Upper lobe of right lung (tissue), 1 donor: Measurements from ENCODE around the gene GJB4. TPM values are rescaled to one million over a fixed set of nuclear protein-coding genes. Genes with fewer than 3 reads are reported as not detected.

ENCODE experiments used
- ATAC-seq: fragments of 200-7000 bp; cut with Tn5 transposase; one replicate; pipeline ENCODE4 v1.9.1; 2020; ENCODE audit warnings: mild to moderate bottlenecking, moderate library complexity
- DNase-seq: peaks from one replicate; pipeline ENCODE4 v3.0.0-alpha.2; 2020
- H3K27ac ChIP-seq: fragments of 200-600 bp; one replicate; pipeline ENCODE4 v1.8.0; 2022
- H3K27me3 ChIP-seq: fragments of 200-600 bp; one replicate; pipeline ENCODE4 v1.8.0; 2022; ENCODE audit warnings: mild to moderate bottlenecking
- H3K36me3 ChIP-seq: fragments of 200-600 bp; one replicate; pipeline ENCODE4 v1.8.0; 2022
- H3K4me1 ChIP-seq: fragments of 200-600 bp; one replicate; pipeline ENCODE4 v1.8.0; 2022
- H3K4me3 ChIP-seq: fragments of 200-600 bp; one replicate; pipeline ENCODE4 v1.8.0; 2022; ENCODE audit warnings: mild to moderate bottlenecking
- H3K9me3 ChIP-seq: fragments of 200-600 bp; one replicate; pipeline ENCODE4 v1.8.0; 2022
- intact Hi-C: fragments of 100-400 bp; cut with DNase I; formaldehyde crosslinking; loops from one replicate; pipeline ENCODE4 v1.11.0; 2022
- long read RNA-seq: library from polyadenylated mRNA; unstranded; transcript quantifications from one replicate; pipeline ENCODE4 v2.0.0, GENCODE V29; 2021
- total RNA-seq: library from RNA; stranded (reverse); fragmentation: NEBNext Ultra II Directional; extraction: Animal tissue kit (Norgen Biotek cat#: 25700); gene quantifications from one replicate; pipeline ENCODE4 v1.2.1, GENCODE V29; 2021
- TF ChIP-seq, protein P1 (sequence below): fragments of 200-600 bp; IDR thresholded peaks from one replicate; pipeline ENCODE4 v1.8.0; 2022; ENCODE audit warnings: antibody characterized with exemption
- donor health status: DM: no; HTN: yes; CAD: no; lungs with severe emphysema.

GJB4 gene
- total RNA-seq: not detected
- long read RNA-seq: 0 reads

DNA sequence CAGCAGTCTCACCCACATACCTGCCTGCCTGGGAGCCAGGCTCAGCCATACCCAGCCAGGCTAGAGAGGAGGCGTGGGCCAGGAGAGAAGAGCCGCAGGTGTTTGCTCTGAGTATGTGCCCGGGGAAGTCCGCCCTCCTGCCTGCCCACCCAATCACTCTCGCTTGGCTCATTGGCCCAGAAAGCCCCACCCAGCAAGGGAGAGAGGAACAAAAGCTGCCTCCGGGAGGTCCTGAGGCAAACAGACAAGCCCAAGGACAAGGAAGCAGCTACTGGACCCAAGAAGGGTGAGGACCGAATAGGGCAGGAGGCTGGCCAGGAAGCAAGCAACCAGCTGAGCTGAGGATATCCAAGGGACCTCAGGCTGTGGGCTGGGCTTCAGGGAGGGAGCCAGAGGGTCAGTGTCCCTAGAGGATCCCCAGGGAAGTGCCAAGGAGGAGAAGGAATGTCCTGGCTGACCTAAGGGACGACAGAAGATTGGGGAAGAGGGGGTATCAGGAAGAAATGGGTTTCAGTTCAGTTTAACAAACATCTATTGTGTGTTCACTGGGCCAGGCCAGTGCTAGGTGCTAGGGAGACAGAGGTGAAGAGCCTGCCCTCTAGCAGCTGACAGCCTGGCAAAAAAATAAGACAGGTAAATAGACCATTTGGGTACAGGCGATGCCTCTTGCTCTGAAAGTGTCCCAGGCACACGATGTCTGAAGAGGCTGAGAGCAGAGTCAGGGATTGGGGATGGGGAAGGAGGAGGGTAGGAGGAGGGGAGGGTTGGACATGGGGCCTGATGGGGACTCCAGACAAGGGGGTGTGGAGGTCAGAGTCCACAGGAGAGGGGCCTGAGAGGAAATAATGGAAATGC is at the start of gene GJB4:
TSS of gene GJB4 (plus strand) at position 238 of the 855 bp plus-strand sequence. CDS start 1,515 bp downstream, outside the sequence.
- Histone ChIP-seq H3K27ac (no peak within 1 kb of the TSS), H3K27me3 (peaks cover 5% of the 10 kb centered on the region), H3K9me3 (no peaks in the 10 kb centered on the region), H3K36me3 (no peaks in the 10 kb centered on the region), H3K4me3 (no peak within 1 kb of the TSS), H3K4me1 (no peaks in the 10 kb centered on the region)
- TF ChIP-seq, protein P1, sequence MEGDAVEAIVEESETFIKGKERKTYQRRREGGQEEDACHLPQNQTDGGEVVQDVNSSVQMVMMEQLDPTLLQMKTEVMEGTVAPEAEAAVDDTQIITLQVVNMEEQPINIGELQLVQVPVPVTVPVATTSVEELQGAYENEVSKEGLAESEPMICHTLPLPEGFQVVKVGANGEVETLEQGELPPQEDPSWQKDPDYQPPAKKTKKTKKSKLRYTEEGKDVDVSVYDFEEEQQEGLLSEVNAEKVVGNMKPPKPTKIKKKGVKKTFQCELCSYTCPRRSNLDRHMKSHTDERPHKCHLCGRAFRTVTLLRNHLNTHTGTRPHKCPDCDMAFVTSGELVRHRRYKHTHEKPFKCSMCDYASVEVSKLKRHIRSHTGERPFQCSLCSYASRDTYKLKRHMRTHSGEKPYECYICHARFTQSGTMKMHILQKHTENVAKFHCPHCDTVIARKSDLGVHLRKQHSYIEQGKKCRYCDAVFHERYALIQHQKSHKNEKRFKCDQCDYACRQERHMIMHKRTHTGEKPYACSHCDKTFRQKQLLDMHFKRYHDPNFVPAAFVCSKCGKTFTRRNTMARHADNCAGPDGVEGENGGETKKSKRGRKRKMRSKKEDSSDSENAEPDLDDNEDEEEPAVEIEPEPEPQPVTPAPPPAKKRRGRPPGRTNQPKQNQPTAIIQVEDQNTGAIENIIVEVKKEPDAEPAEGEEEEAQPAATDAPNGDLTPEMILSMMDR: no peak
- intact Hi-C loops: no loop called here
- ATAC-seq: no peak
- DNase-seq: no peak

DNA sequence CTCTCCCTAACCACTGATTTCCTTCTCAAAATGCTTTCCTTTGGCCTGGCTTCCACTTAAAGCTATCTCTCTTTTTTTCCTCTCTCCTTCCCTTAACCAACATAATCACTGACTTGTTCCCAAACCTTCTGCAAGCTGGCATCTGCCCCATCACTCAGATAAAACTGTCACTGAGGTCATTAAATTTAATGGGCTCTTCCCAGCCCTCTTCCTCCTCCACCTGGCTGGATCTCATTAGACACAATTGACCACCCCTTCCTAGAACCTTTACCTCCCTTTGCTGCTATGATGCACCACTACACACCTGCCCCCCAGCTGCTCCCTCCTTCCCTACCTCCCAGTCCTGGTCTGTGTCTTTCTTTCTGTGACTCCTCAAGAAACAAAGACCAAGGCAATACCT is 48.7 kb upstream of the GJB4 start:
- ATAC-seq: no peak
- H3K4me1 ChIP-seq: no peaks in the 10 kb centered on the region
- peaks cover 10% of the 10 kb centered on the region for H3K27me3 ChIP-seq
- no peak overlapping the region for H3K27ac ChIP-seq
- no peak for DNase-seq
- H3K4me3 ChIP-seq: no peak overlapping the region
- TF ChIP-seq, protein P1: no peak
- no peaks in the 10 kb centered on the region for H3K36me3 ChIP-seq
- intact Hi-C loops: no loop called here
- no peaks in the 10 kb centered on the region for H3K9me3 ChIP-seq

DNA sequence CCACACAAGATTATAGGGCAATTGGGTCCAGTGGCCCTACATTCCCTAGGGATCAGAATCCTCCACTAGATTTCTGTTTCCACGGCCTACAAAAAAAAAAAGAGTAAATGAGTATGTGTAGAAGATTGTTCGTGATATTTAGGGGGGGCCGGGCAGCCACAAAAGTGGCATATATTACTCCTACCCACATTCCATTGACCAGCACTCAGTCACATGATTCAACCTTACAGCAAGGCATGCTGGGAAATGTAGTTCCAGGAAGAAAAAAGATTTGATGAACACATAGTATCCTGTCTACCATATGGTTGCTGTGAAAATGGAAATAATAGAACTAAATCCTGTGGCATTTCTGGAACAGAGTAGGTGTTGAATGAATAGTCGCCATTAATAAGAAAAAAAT is 48.1 kb upstream of the GJB4 start:
- H3K9me3 ChIP-seq: no peaks in the 10 kb centered on the region
- no peaks in the 10 kb centered on the region for H3K4me1 ChIP-seq
- peaks cover 7% of the 10 kb centered on the region for H3K27me3 ChIP-seq
- no peak for ATAC-seq
- TF ChIP-seq, protein P1: no peak
- H3K4me3 ChIP-seq: no peak overlapping the region
- intact Hi-C loops: no loop called here
- no peak overlapping the region for H3K27ac ChIP-seq
- DNase-seq: no peak
- H3K36me3 ChIP-seq: no peaks in the 10 kb centered on the region

DNA sequence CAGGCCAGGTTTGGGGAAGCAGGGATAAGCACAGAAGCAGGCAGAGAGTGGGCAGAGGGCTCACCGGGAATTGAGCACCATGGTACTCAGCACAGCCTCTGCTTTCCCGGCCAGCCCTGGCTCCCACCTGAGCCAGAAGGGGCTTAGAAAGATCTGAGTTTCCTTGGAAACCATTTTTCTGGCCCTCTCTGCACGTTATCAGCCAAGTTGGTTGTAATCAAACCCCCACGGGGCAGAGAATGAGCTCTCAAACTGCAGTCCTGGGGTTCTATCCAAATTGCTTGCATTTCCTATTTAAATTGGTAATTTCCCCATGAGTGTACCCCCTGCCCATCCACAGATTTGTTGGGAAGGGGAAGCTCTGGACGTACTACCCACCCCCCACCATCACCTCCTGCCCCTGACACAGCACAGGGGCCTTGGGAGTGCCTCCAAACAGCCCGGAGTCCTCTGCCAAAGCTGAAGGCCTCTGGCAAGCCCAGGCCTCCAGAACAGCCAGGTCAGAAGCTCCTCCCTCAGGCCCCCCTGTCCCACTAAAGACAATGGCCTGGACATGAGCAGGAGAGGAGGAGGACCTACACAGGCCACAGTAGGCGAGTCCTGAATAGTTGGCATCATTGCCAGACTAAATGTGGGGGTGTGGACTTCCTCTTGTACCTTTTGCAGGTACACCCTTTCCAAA is 47.4 kb upstream of the GJB4 start:
- intact Hi-C loops: no loop called here
- no peaks in the 10 kb centered on the region for H3K4me1 ChIP-seq
- no peaks in the 10 kb centered on the region for H3K36me3 ChIP-seq
- H3K27ac ChIP-seq: no peak overlapping the region
- no peak for DNase-seq
- TF ChIP-seq, protein P1: no peak
- ATAC-seq: no peak
- H3K9me3 ChIP-seq: no peaks in the 10 kb centered on the region
- H3K4me3 ChIP-seq: no peak overlapping the region
- peaks cover 5% of the 10 kb centered on the region for H3K27me3 ChIP-seq

DNA sequence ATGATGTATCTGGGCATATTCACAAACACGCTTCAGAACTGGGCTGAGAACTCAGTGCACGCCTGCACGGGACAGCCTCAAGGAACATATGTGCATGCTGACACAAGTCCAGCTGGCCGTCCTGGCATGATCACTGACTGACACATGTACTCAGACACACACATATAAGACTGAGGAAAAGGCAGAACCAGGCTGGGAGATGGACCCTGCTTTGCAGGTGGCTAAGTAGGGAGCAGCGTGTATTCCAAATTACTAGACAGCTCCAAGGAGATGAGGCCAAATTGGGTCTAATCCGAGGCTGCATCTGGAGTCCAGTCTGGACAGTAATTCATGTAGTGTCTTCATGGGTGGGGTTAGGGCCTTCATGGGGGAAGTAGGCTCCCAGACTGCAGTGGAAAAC is 46.1 kb upstream of the GJB4 start:
- Histone ChIP-seq H3K27me3 (no peaks in the 10 kb centered on the region), H3K9me3 (no peaks in the 10 kb centered on the region), H3K4me1 (no peaks in the 10 kb centered on the region), H3K36me3 (no peaks in the 10 kb centered on the region), H3K4me3 (no peak overlapping the region), H3K27ac (no peak overlapping the region)
- TF ChIP-seq, protein P1: no peak
- DNase-seq (no peak), ATAC-seq (no peak)
- intact Hi-C loops: no loop called here
